OCI-LY3 (cell line): ENCODE measurements around the gene RELN.

Source experiments
- EZH2phosphoT487 ChIP-seq: fragments of 200-600 bp; shearing (Covaris generic); IDR thresholded peaks from 2 replicates; pipeline ENCODE4 v1.6.1; 2018; ENCODE audit warnings: antibody characterized with exemption, mixed run types, low read depth
- TF ChIP-seq, protein P1 (sequence below): fragments of 200-600, 300-600 bp; sonication (generic); IDR thresholded peaks from 2 replicates; pipeline ENCODE4 v1.5.1; 2014; ENCODE audit warnings: antibody characterized with exemption, low read length, low read depth

DNA sequence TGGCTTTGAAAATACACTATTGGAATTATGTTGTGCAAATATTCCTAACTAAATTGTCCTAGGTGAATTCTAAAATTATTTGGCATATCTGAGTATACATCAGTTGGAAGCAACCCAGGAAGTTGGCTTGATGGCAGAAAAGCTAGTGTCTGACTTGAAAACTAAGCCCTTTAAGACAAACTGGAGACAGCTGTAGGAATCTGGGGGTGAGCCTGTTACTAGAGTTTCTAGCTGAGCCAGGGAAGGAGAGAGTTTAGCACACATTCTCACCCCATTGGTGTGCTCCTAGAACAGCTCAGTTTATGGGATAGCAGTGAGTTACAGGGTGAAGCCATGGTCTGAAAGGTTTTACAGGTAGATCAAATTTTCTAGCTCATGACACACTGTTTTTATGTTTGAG, 333.2 kb downstream of the RELN start:
- TF ChIP-seq, protein P1, sequence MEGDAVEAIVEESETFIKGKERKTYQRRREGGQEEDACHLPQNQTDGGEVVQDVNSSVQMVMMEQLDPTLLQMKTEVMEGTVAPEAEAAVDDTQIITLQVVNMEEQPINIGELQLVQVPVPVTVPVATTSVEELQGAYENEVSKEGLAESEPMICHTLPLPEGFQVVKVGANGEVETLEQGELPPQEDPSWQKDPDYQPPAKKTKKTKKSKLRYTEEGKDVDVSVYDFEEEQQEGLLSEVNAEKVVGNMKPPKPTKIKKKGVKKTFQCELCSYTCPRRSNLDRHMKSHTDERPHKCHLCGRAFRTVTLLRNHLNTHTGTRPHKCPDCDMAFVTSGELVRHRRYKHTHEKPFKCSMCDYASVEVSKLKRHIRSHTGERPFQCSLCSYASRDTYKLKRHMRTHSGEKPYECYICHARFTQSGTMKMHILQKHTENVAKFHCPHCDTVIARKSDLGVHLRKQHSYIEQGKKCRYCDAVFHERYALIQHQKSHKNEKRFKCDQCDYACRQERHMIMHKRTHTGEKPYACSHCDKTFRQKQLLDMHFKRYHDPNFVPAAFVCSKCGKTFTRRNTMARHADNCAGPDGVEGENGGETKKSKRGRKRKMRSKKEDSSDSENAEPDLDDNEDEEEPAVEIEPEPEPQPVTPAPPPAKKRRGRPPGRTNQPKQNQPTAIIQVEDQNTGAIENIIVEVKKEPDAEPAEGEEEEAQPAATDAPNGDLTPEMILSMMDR: no peak
- TF ChIP-seq EZH2phosphoT487: no peak
